HepG2 (cell line): ENCODE measurements around the gene CORT. TPM values are rescaled to one million over a fixed set of nuclear protein-coding genes. Genes with fewer than 3 reads are reported as not detected.

ENCODE experiments used
- BCL6 ChIP-seq: IDR thresholded peaks from 2 replicates; pipeline ENCODE4 v1.6.1; 2016; ENCODE audit warnings: missing genetic modification reagents, missing compliant biosample characterization
- HOXA5 ChIP-seq: sonication (generic); formaldehyde crosslinking; IDR thresholded peaks from 2 replicates; pipeline ENCODE4 v1.4.0; 2020; ENCODE audit warnings: missing genetic modification reagents
- KDM5A ChIP-seq: fragments of 200-600 bp; sonication (generic); IDR thresholded peaks from 2 replicates; pipeline ENCODE4 v1.7.0; 2018; ENCODE audit warnings: antibody characterized with exemption, mild to moderate bottlenecking, low read length, borderline replicate concordance
- MAFF ChIP-seq: IDR thresholded peaks from 2 replicates; pipeline ENCODE4 v1.6.1; 2011; ENCODE audit warnings: low read depth, low read length, improper control_type of control experiment
- NR1H2 ChIP-seq: sonication (generic); formaldehyde crosslinking; IDR thresholded peaks from 2 replicates; pipeline ENCODE4 v1.8.1; 2022; ENCODE audit warnings: low read depth, missing genetic modification reagents, borderline replicate concordance
- SOX6 ChIP-seq, 2 experiments: fragments of 450-650 bp in 1 of 2; sonication (generic) in 1 of 2; formaldehyde crosslinking in 1 of 2; IDR thresholded peaks; 2 replicates each; pipeline versions ENCODE4 v1.4.0 to v1.6.1; 2017 to 2020; ENCODE audit warnings: antibody characterized with exemption in 1 of 2, mild to moderate bottlenecking in 1 of 2, missing genetic modification reagents in 1 of 2
- TEAD3 ChIP-seq: optimal IDR thresholded peaks from 2 replicates; pipeline ENCODE3; 2016; ENCODE audit warnings: borderline replicate concordance
- TOE1 ChIP-seq: sonication (generic); formaldehyde crosslinking; IDR thresholded peaks from 2 replicates; pipeline ENCODE4 v1.4.0; 2020; ENCODE audit warnings: mild to moderate bottlenecking, missing genetic modification reagents
- ZFP62 ChIP-seq: sonication (generic); formaldehyde crosslinking; IDR thresholded peaks from 2 replicates; pipeline ENCODE4 v1.4.0; 2020; ENCODE audit warnings: missing genetic modification reagents
- ZFP90 ChIP-seq: sonication (generic); formaldehyde crosslinking; IDR thresholded peaks from 2 replicates; pipeline ENCODE4 v1.8.0; 2022; ENCODE audit warnings: missing genetic modification reagents, mild to moderate bottlenecking, inconsistent platforms, borderline replicate concordance
- ZFYVE20 ChIP-seq: sonication (generic); formaldehyde crosslinking; IDR thresholded peaks from 2 replicates; pipeline ENCODE4 v1.8.0; 2023; ENCODE audit warnings: low read depth, mild to moderate bottlenecking, moderate library complexity, missing genetic modification reagents, borderline replicate concordance
- ZNF282 ChIP-seq: fragments of 450-650 bp; IDR thresholded peaks from 2 replicates; pipeline ENCODE4 v1.6.1; 2018; ENCODE audit not compliant: partially characterized antibody
- ZNF543 ChIP-seq: sonication (generic); formaldehyde crosslinking; IDR thresholded peaks from 2 replicates; pipeline ENCODE4 v1.4.0; 2020; ENCODE audit warnings: mild to moderate bottlenecking, missing genetic modification reagents
- polyA plus RNA-seq, 8 experiments: library from polyadenylated mRNA; depleted of rRNA in 3 of 8; stranded (reverse) in 7 of 8; unstranded in 1 of 8; fragments of >200 nt; fragmentation: Illumina TruSeq in 4 of 8; extraction: Trizol in 4 of 8; gene quantifications; 2 replicates each; pipeline versions ENCODE4 v1.2.1 to v1.2.3, GENCODE V29; 2011 to 2016; ENCODE audit warnings: low read depth in 4 of 8, missing spikeins in 1 of 8, mixed read lengths in 1 of 8; ENCODE audit not compliant: insufficient read depth in 1 of 8
- total RNA-seq, 5 experiments: library from RNA; depleted of rRNA; stranded (reverse); fragments of >200 nt; fragmentation: Illumina TruSeq; extraction: Trizol; gene quantifications; 2 replicates each; pipeline ENCODE4 v1.2.3, GENCODE V29; 2016; ENCODE audit warnings: low read depth in 1 of 5
- TF ChIP-seq, protein P1 (sequence below): sonication (generic); formaldehyde crosslinking; IDR thresholded peaks from 2 replicates; pipeline ENCODE4 v1.9.0; 2022; ENCODE audit warnings: missing genetic modification reagents, mild to moderate bottlenecking, borderline replicate concordance
- TF ChIP-seq, protein P2 (sequence below): sonication (generic); formaldehyde crosslinking; IDR thresholded peaks from 2 replicates; pipeline ENCODE4 v1.4.0; 2020; ENCODE audit warnings: missing genetic modification reagents
- TF ChIP-seq, protein P3 (sequence below): IDR thresholded peaks from 2 replicates; pipeline ENCODE4 v1.6.1; 2016; ENCODE audit warnings: mild to moderate bottlenecking, missing biosample characterization, missing genetic modification reagents
- TF ChIP-seq, protein P4 (sequence below): sonication (generic); formaldehyde crosslinking; IDR thresholded peaks from 2 replicates; pipeline ENCODE4 v1.4.0; 2020; ENCODE audit warnings: mild to moderate bottlenecking, low read depth, missing genetic modification reagents
- TF ChIP-seq, protein P5 (sequence below): fragments of 450-650 bp; IDR thresholded peaks from 2 replicates; pipeline ENCODE4 v1.6.1; 2016

Gene CORT
- total and polyA plus RNA-seq, 2 of the 13 experiments (the other 11 are each of a cell fraction or from before 2014, with no cell fraction given), result 0.11 to 0.62 TPM

DNA sequence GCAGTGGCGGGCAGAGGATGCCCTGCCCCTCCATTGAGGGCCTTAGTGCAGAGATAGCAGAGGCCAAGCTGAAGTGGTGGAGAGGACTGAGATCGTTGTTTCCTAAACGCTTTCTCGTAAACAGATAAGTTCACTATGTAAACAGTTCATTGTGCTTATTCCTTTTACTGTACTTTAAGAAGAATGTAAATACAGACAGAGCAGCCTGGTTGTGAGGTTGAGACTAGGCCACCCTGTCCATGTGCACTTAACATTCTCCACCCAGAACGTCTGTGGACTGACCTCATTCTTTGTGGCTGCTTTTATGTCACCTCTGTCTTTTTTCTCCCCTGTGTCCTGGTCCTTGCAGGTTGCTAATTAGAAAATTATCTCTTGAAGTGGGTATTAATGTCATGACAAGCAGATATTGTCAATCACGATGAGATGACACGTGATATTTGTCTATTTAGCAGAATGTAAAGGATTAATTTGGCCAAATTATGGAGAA, 11.1 kb upstream of the CORT start (continued):
- TF ChIP-seq, protein P1, sequence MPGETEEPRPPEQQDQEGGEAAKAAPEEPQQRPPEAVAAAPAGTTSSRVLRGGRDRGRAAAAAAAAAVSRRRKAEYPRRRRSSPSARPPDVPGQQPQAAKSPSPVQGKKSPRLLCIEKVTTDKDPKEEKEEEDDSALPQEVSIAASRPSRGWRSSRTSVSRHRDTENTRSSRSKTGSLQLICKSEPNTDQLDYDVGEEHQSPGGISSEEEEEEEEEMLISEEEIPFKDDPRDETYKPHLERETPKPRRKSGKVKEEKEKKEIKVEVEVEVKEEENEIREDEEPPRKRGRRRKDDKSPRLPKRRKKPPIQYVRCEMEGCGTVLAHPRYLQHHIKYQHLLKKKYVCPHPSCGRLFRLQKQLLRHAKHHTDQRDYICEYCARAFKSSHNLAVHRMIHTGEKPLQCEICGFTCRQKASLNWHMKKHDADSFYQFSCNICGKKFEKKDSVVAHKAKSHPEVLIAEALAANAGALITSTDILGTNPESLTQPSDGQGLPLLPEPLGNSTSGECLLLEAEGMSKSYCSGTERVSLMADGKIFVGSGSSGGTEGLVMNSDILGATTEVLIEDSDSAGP (CRISPR knock-in tag), result no peak
- 0 out of 2 replicates have a peak, but pooled peaks have one; percentile 43 for TF ChIP-seq BCL6 (CRISPR knock-in tag)
- peak; percentile 48; the same call in 1 of the 2 replicates for TF ChIP-seq MAFF
- TF ChIP-seq, protein P2, sequence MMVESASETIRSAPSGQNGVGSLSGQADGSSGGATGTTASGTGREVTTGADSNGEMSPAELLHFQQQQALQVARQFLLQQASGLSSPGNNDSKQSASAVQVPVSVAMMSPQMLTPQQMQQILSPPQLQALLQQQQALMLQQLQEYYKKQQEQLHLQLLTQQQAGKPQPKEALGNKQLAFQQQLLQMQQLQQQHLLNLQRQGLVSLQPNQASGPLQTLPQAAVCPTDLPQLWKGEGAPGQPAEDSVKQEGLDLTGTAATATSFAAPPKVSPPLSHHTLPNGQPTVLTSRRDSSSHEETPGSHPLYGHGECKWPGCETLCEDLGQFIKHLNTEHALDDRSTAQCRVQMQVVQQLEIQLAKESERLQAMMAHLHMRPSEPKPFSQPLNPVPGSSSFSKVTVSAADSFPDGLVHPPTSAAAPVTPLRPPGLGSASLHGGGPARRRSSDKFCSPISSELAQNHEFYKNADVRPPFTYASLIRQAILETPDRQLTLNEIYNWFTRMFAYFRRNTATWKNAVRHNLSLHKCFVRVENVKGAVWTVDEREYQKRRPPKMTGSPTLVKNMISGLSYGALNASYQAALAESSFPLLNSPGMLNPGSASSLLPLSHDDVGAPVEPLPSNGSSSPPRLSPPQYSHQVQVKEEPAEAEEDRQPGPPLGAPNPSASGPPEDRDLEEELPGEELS (CRISPR knock-in tag), result peak; percentile 57
- no peak for TF ChIP-seq HOXA5 (CRISPR knock-in tag)
- peak; percentile 29 for TF ChIP-seq TEAD3 (CRISPR knock-in tag)
- TF ChIP-seq, protein P3, sequence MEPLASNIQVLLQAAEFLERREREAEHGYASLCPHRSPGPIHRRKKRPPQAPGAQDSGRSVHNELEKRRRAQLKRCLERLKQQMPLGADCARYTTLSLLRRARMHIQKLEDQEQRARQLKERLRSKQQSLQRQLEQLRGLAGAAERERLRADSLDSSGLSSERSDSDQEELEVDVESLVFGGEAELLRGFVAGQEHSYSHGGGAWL (CRISPR knock-in tag), result no peak
- TF ChIP-seq ZNF543 (CRISPR knock-in tag), result no peak
- TF ChIP-seq, protein P4, sequence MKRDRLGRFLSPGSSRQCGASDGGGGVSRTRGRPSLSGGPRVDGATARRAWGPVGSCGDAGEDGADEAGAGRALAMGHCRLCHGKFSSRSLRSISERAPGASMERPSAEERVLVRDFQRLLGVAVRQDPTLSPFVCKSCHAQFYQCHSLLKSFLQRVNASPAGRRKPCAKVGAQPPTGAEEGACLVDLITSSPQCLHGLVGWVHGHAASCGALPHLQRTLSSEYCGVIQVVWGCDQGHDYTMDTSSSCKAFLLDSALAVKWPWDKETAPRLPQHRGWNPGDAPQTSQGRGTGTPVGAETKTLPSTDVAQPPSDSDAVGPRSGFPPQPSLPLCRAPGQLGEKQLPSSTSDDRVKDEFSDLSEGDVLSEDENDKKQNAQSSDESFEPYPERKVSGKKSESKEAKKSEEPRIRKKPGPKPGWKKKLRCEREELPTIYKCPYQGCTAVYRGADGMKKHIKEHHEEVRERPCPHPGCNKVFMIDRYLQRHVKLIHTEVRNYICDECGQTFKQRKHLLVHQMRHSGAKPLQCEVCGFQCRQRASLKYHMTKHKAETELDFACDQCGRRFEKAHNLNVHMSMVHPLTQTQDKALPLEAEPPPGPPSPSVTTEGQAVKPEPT (CRISPR knock-in tag), result no peak
- TF ChIP-seq, protein P5, sequence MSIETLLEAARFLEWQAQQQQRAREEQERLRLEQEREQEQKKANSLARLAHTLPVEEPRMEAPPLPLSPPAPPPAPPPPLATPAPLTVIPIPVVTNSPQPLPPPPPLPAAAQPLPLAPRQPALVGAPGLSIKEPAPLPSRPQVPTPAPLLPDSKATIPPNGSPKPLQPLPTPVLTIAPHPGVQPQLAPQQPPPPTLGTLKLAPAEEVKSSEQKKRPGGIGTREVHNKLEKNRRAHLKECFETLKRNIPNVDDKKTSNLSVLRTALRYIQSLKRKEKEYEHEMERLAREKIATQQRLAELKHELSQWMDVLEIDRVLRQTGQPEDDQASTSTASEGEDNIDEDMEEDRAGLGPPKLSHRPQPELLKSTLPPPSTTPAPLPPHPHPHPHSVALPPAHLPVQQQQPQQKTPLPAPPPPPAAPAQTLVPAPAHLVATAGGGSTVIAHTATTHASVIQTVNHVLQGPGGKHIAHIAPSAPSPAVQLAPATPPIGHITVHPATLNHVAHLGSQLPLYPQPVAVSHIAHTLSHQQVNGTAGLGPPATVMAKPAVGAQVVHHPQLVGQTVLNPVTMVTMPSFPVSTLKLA, result no peak
- no peak for TF ChIP-seq TOE1
- no peak for TF ChIP-seq ZFYVE20 (CRISPR knock-in tag)
- TF ChIP-seq NR1H2 (CRISPR knock-in tag), result no peak
- no peak for TF ChIP-seq ZFP62 (CRISPR knock-in tag)
- no peak for TF ChIP-seq KDM5A
- no peak for TF ChIP-seq SOX6 (IDR thresholded peaks at IDR 0.05)
- peak; percentile 37; the same call in 1 of the 2 replicates for TF ChIP-seq SOX6 (CRISPR knock-in tag; IDR thresholded peaks at IDR 0.05)
- TF ChIP-seq ZNF282, result no peak
- no peak for TF ChIP-seq ZFP90 (CRISPR knock-in tag)
